Spleen (tissue), 11 donors: ENCODE results near the gene HHAT. TPM values are rescaled to one million over a fixed set of nuclear protein-coding genes. Genes with fewer than 3 reads are reported as not detected.

Source experiments
- DNase-seq: peaks from one replicate; pipeline ENCODE4 v3.0.0-alpha.2; 2020
- H3K27ac ChIP-seq, 8 donors: fragments of 200-600 bp; sonication (generic) in 7 of 8; 1 replicate in 4 of 8; 2 replicates in 4 of 8; pipeline versions ENCODE4 v1.5.0 to v1.8.0; 2016 to 2021; ENCODE audit warnings: inconsistent platforms in 4 of 8, mild to moderate bottlenecking in 4 of 8, moderate library complexity in 1 of 8
- H3K27me3 ChIP-seq, 7 donors: fragments of 200-600 bp; sonication (generic) in 6 of 7; replicated peaks in 1 of 7; 1 replicate in 4 of 7; 2 replicates in 3 of 7; pipeline versions ENCODE4 v1.5.0 to v1.8.0; 2016 to 2021; ENCODE audit warnings: inconsistent platforms in 3 of 7, mild to moderate bottlenecking in 1 of 7
- H3K36me3 ChIP-seq, 6 donors: fragments of 200-600 bp; sonication (generic) in 5 of 6; 1 replicate in 4 of 6; 2 replicates in 2 of 6; pipeline versions ENCODE4 v1.5.0 to v1.8.0; 2016 to 2021; ENCODE audit warnings: inconsistent platforms in 2 of 6
- H3K4me1 ChIP-seq, 6 donors: fragments of 200-600 bp; sonication (generic) in 5 of 6; 1 replicate in 3 of 6; 2 replicates in 3 of 6; pipeline versions ENCODE4 v1.5.0 to v1.8.0; 2016 to 2021; ENCODE audit warnings: inconsistent platforms in 3 of 6
- H3K4me3 ChIP-seq, 8 donors: fragments of 200-600 bp; sonication (generic) in 7 of 8; 1 replicate in 4 of 8; 2 replicates in 4 of 8; pipeline versions ENCODE4 v1.5.0 to v1.8.0; 2016 to 2021; ENCODE audit warnings: inconsistent platforms in 4 of 8, mild to moderate bottlenecking in 4 of 8, moderate library complexity in 2 of 8
- H3K9me3 ChIP-seq, 8 donors: fragments of 200-600 bp; sonication (generic) in 7 of 8; 1 replicate in 4 of 8; 2 replicates in 4 of 8; pipeline versions ENCODE4 v1.5.0 to v1.8.0; 2016 to 2021; ENCODE audit warnings: inconsistent platforms in 4 of 8
- CTCF ChIP-seq, 11 experiments: fragments of 200-600 bp in 7 of 11; fragments of 450-650 bp in 4 of 11; sonication (generic) in 4 of 11; IDR thresholded peaks in 8 of 11; conservative IDR thresholded peaks in 3 of 11; 1 replicate in 7 of 11; 2 replicates in 4 of 11; pipeline versions ENCODE4 v1.4.0 to v1.8.0; 2016 to 2021; ENCODE audit warnings: antibody characterized with exemption in 11 of 11, inconsistent platforms in 4 of 11, mild to moderate bottlenecking in 1 of 11
- POLR2A ChIP-seq, 3 donors: fragments of 450-650 bp; IDR thresholded peaks; one replicate each; pipeline ENCODE4 v1.5.1; 2017; ENCODE audit warnings: antibody characterized with exemption in 3 of 3, mild to moderate bottlenecking in 1 of 3
- POLR2AphosphoS5 ChIP-seq, 3 donors: sonication (generic); formaldehyde crosslinking; IDR thresholded peaks; one replicate each; pipeline ENCODE4 v1.5.1; 2017; ENCODE audit warnings: antibody characterized with exemption in 3 of 3
- WGBS, 5 donors: extraction: QIAGEN DNeasy Blood & Tissue Kit in 3 of 5; methylation state at CpG; one replicate each; pipeline versions ENCODE4 v1.1.5 to v1.1.7; 2013 to 2018; 5-methylcytosine and 5-hydroxymethylcytosine counted together
- intact Hi-C: fragments of 100-400 bp; cut with DNase I; formaldehyde crosslinking; loops from one replicate; pipeline ENCODE4 v1.15.0; 2023; ENCODE audit warnings: low total_unique reads
- polyA plus RNA-seq, 3 donors: library from polyadenylated mRNA; stranded (reverse); fragments of 200-250 nt; gene quantifications; one replicate each; pipeline ENCODE4 v1.2.1, GENCODE V29; 2013
- total RNA-seq, 7 donors: library from RNA; depleted of rRNA in 3 of 7; stranded (reverse); fragments of >200 nt in 3 of 7; fragmentation: NEBNext Ultra II Directional in 4 of 7; extraction: Animal tissue kit (Norgen Biotek cat#: 25700) in 4 of 7; gene quantifications; one replicate each; pipeline versions ENCODE4 v1.1.0 to v1.2.1, GENCODE V29; 2016 to 2021
- donor health status: healthy with polysubstance abuse.
- donor health status: DM: no; HTN: no; CAD: no; lungs with moderate emphysema.
- donor health status: DM: no; HTN: no; CAD: no.
- donor health status: Bipolar disorder and iron deficiency.
- donor health status: healthy.
- donor health status: DM: no; HTN: no; CAD: no.
- donor health status: DM: yes; HTN: yes; CAD: no.

Gene HHAT
- total and polyA plus RNA-seq, 10 donors = 1.3 to 8.8 (median 4.7) TPM

GRCh38 chr1:210313046-210313595, 15.6 kb upstream of the HHAT start:
- 74 to 91% (median 83%) methylated on average over 6 of the region's 6 CpGs for WGBS, 5 donors
- H3K36me3 ChIP-seq = no peaks in the 10 kb centered on the region
- intact Hi-C loops = loop anchor here (5.0 kb wide), 1 partner anchor 176 kb away; no protein-coding TSS in a partner anchor
- H3K9me3 ChIP-seq = no peaks in the 10 kb centered on the region
- H3K27ac ChIP-seq = no peak overlapping the region
- H3K4me1 ChIP-seq = peaks cover 0 to 18% (median 13%) of the 10 kb centered on the region in 6 donors
- TF ChIP-seq CTCF (IDR thresholded peaks at IDR 0.05 in 8 of 11, conservative IDR thresholded peaks at IDR 0.05 in 3 of 11) (no peak), POLR2A (IDR thresholded peaks at IDR 0.05) (no peak), POLR2AphosphoS5 (IDR thresholded peaks at IDR 0.05) (no peak)
- no peak overlapping the region for H3K4me3 ChIP-seq
- peaks cover 0 to 6% (median 0%) of the 10 kb centered on the region in 7 donors for H3K27me3 ChIP-seq
- DNase-seq = no peak

GRCh38 chr1:210313921-210314320, 14.8 kb upstream of the HHAT start:
- intact Hi-C loops = loop anchor here (5.0 kb wide), 1 partner anchor 177 kb away; no protein-coding TSS in a partner anchor
- H3K27ac ChIP-seq = no peak overlapping the region

GRCh38 chr1:210315529-210315928, 13.2 kb upstream of the HHAT start:
- TF ChIP-seq CTCF (IDR thresholded peaks at IDR 0.05 in 8 of 11, conservative IDR thresholded peaks at IDR 0.05 in 3 of 11) = no peak
- no peak for TF ChIP-seq POLR2A (IDR thresholded peaks at IDR 0.05)
- no peak for TF ChIP-seq POLR2AphosphoS5 (IDR thresholded peaks at IDR 0.05)
- Histone ChIP-seq H3K27me3 (no peaks in the 10 kb centered on the region), H3K4me3 (no peak overlapping the region), H3K27ac (no peak overlapping the region), H3K36me3 (no peaks in the 10 kb centered on the region), H3K9me3 (no peaks in the 10 kb centered on the region), H3K4me1 (peaks cover 0 to 17% (median 13%) of the 10 kb centered on the region in 6 donors)
- intact Hi-C loops = no loop called here
- 88 to 98% (median 94%) methylated on average over 6 of the region's 6 CpGs for WGBS, 5 donors
- no peak for DNase-seq

More at GRCh38 chr1:210313921-210314320, 14.8 kb upstream of the HHAT start:
- DNase-seq = no peak
- Histone ChIP-seq H3K4me3 (no peak overlapping the region), H3K4me1 (peaks cover 0 to 18% (median 13%) of the 10 kb centered on the region in 6 donors), H3K27me3 (peaks cover 0 to 6% (median 0%) of the 10 kb centered on the region in 7 donors), H3K36me3 (no peaks in the 10 kb centered on the region), H3K9me3 (no peaks in the 10 kb centered on the region)
- TF ChIP-seq POLR2AphosphoS5 (IDR thresholded peaks at IDR 0.05) = no peak
- TF ChIP-seq CTCF (IDR thresholded peaks at IDR 0.05 in 8 of 11, conservative IDR thresholded peaks at IDR 0.05 in 3 of 11) = no peak
- TF ChIP-seq POLR2A (IDR thresholded peaks at IDR 0.05) = no peak
- WGBS, 5 donors = 96 to 100% (median 100%) methylated on average over 1 of the region's 1 CpG

- DNase-seq = no peak
- 84 to 94% (median 88%) methylated on average over 3 of the region's 3 CpGs for WGBS, 5 donors
- intact Hi-C loops = no loop called here
Observed at GRCh38 chr1:210321131-210321530, 7.6 kb upstream of the HHAT start.

More at GRCh38 chr1:210321131-210321530, 7.6 kb upstream of the HHAT start:
- H3K36me3 ChIP-seq = no peaks in the 10 kb centered on the region
- H3K27ac ChIP-seq = no peak overlapping the region
- no peaks in the 10 kb centered on the region for H3K27me3 ChIP-seq
- no peak overlapping the region for H3K4me3 ChIP-seq
- H3K9me3 ChIP-seq = peaks cover 0 to 16% (median 3%) of the 10 kb centered on the region in 8 donors
- no peaks in the 10 kb centered on the region for H3K4me1 ChIP-seq
- TF ChIP-seq POLR2A (IDR thresholded peaks at IDR 0.05) (no peak), POLR2AphosphoS5 (IDR thresholded peaks at IDR 0.05) (no peak), CTCF (IDR thresholded peaks at IDR 0.05 in 8 of 11, conservative IDR thresholded peaks at IDR 0.05 in 3 of 11) (no peak)
